H1 (cell line): ENCODE data around the gene WNT9B. TPM values are rescaled to one million over a fixed set of nuclear protein-coding genes. Genes with fewer than 3 reads are reported as not detected.

ENCODE experiments used
- BACH1 ChIP-seq: IDR thresholded peaks from 2 replicates; pipeline ENCODE4 v1.6.1; 2012; ENCODE audit warnings: low read length, improper control_type of control experiment
- CBX8 ChIP-seq: fragments of 300-800, 300-1000 bp; sonication (generic); IDR thresholded peaks from 2 replicates; pipeline ENCODE4 v1.7.1; 2016; ENCODE audit warnings: low read depth, low read length, borderline replicate concordance
- EZH2 ChIP-seq: fragments of 200-600 bp; sonication (generic); IDR thresholded peaks from 2 replicates; pipeline ENCODE4 v1.7.1; 2012; ENCODE audit warnings: low read depth, mild to moderate bottlenecking, moderate library complexity, low read length, inconsistent platforms; ENCODE audit not compliant: severe bottlenecking
- GTF2F1 ChIP-seq: IDR thresholded peaks from 2 replicates; pipeline ENCODE4 v1.6.1; 2012; ENCODE audit warnings: low read depth, low read length, improper control_type of control experiment, borderline replicate concordance
- JUND ChIP-seq: IDR thresholded peaks from 2 replicates; pipeline ENCODE4 v1.6.1; 2011; ENCODE audit warnings: mild to moderate bottlenecking, improper control_type of control experiment, low read length
- KDM1A ChIP-seq: fragments of 200-600, 300-600 bp; sonication (generic); IDR thresholded peaks from 2 replicates; pipeline ENCODE4 v1.7.1; 2016; ENCODE audit warnings: mild to moderate bottlenecking, low read length, borderline replicate concordance
- KDM4A ChIP-seq: IDR thresholded peaks from one replicate; pipeline ENCODE4 v1.7.1; 2012; ENCODE audit warnings: low read depth, mild to moderate bottlenecking, moderate library complexity, low read length, inconsistent platforms; ENCODE audit not compliant: severe bottlenecking
- MAX ChIP-seq: IDR thresholded peaks from 2 replicates; pipeline ENCODE4 v1.6.1; 2012; ENCODE audit warnings: inconsistent platforms
- PHF8 ChIP-seq: fragments of 200-600 bp; sonication (generic); conservative IDR thresholded peaks from 2 replicates; pipeline ENCODE4 v1.7.1; 2012; ENCODE audit warnings: low read depth, mild to moderate bottlenecking, inconsistent platforms, low read length, moderate library complexity
- RBBP5 ChIP-seq: IDR thresholded peaks from 2 replicates; pipeline ENCODE4 v1.7.1; 2012; ENCODE audit warnings: low read depth, mild to moderate bottlenecking, inconsistent platforms, low read length, moderate library complexity, borderline replicate concordance
- SP1 ChIP-seq: IDR thresholded peaks from 2 replicates; pipeline ENCODE4 v1.6.1; 2011; ENCODE audit warnings: low read depth, low read length
- SP4 ChIP-seq: IDR thresholded peaks from 2 replicates; pipeline ENCODE4 v1.6.1; 2012; ENCODE audit warnings: low read length, inconsistent platforms
- SRF ChIP-seq: IDR thresholded peaks from 2 replicates; pipeline ENCODE4 v1.6.1; 2011; ENCODE audit warnings: mild to moderate bottlenecking, low read depth, low read length, moderate library complexity
- TAF7 ChIP-seq: optimal IDR thresholded peaks from 2 replicates; pipeline ENCODE3; 2011; ENCODE audit warnings: low read depth, mild to moderate bottlenecking, inconsistent platforms, low read length, moderate library complexity, borderline replicate concordance
- USF2 ChIP-seq: IDR thresholded peaks from 2 replicates; pipeline ENCODE4 v1.6.1; 2011; ENCODE audit warnings: low read length, improper control_type of control experiment
- polyA plus RNA-seq, 7 experiments: library from polyadenylated mRNA; depleted of rRNA in 3 of 7; stranded (reverse) in 5 of 7; unstranded in 2 of 7; fragments of >200 nt in 5 of 7; fragments of 200-250 nt in 2 of 7; gene quantifications; 1 replicate in 5 of 7; 2 replicates in 1 of 7; 4 replicates in 1 of 7; pipeline versions ENCODE4 v1.2.1 to v1.2.3, GENCODE V29; 2011 to 2013; ENCODE audit warnings: missing spikeins in 2 of 7, mixed read lengths in 2 of 7
- total RNA-seq: library from RNA; stranded (reverse); fragmentation: NEBNext Ultra II Directional; extraction: Animal tissue kit (Norgen Biotek cat#: 25700); gene quantifications from 2 replicates; pipeline ENCODE4 v1.2.1, GENCODE V29; 2021

WNT9B gene
- total and polyA plus RNA-seq, 2 of the 8 experiments (the other 6 are each of a cell fraction or from before 2014, with no cell fraction given): 0.21 TPM; not detected in 1

- TF ChIP-seq PHF8: no peak
- no peak for TF ChIP-seq USF2
- no peak for TF ChIP-seq CBX8
- no peak for TF ChIP-seq SP4
- no peak for TF ChIP-seq TAF7
- TF ChIP-seq SP1: no peak
- no peak for TF ChIP-seq SRF
- TF ChIP-seq KDM1A: peak; percentile 99
- no peak for TF ChIP-seq GTF2F1
- no peak for TF ChIP-seq RBBP5
- TF ChIP-seq EZH2: no peak
- TF ChIP-seq MAX: peak; percentile 79
- no peak for TF ChIP-seq BACH1
- no peak for TF ChIP-seq JUND
- TF ChIP-seq KDM4A: no peak
Measured at GRCh38 chr17:46822388-46822921, 28.9 kb upstream of the WNT9B start (continued).
